Posterior vena cava (tissue), 2 donors: ENCODE results near the gene LDHA. TPM values are rescaled to one million over a fixed set of nuclear protein-coding genes. Genes with fewer than 3 reads are reported as not detected.

Experiments
- DNase-seq: peaks from one replicate; pipeline ENCODE4 v3.0.0-alpha.2; 2020; ENCODE audit warnings: low spot score
- intact Hi-C, 2 donors: fragments of 100-400 bp; cut with DNase I; formaldehyde crosslinking; loops; one replicate each; pipeline versions ENCODE4 v1.14.1 to v1.14.2; 2022 to 2023
- microRNA-seq, 2 donors: library from miRNA; unstranded; fragments of <30 nt; microRNA quantifications; one replicate each; pipeline ENCODE4 v1.2.0, GENCODE V29; 2020 to 2021; ENCODE audit warnings: borderline microRNAs expressed in 2 of 2
- total RNA-seq, 2 donors: library from RNA; stranded (reverse); fragmentation: NEBNext Ultra II Directional; extraction: Animal tissue kit (Norgen Biotek cat#: 25700); gene quantifications; one replicate each; pipeline ENCODE4 v1.2.1, GENCODE V29; 2021
- donor health status: DM: yes; HTN: yes; CAD: no.
- donor health status: DM: yes; HTN: yes; CAD: no.

The LDHA gene
- total RNA-seq, 2 donors from 2014 or later = 623 to 777 TPM

- intact Hi-C loops = no loop called here
- DNase-seq = no peak
Measured at GRCh38 chr11:18452927-18453326, 58.6 kb downstream of the LDHA start.

- intact Hi-C loops = no loop called here
- DNase-seq = no peak
Measured at GRCh38 chr11:18455686-18456372, 61.5 kb downstream of the LDHA start, which contains the start of gene LDHAL6A. Gene LDHAL6A, plus strand, starts transcription at chr11:18455856. Its CDS starts 825 bp downstream, at chr11:18456681.

- intact Hi-C loops = no loop called here
- no peak for DNase-seq
Measured at GRCh38 chr11:18457450-18457849, 63.1 kb downstream of the LDHA start.

Small RNA genes within 50 kb of the gene (microRNA-seq; reads per million reads assigned to microRNA genes)
- 0 reads per million in 2 donors for gene MIR3159

Other genes starting within 250 kb of the LDHA start
- gene MRGPRX4, start 221.7 kb upstream of the LDHA start, total RNA-seq = not detected
- gene SAA4, start 157.8 kb upstream of the LDHA start, total RNA-seq = under 1 TPM in 1 of 2 donors, not detected in 1; 0.38 TPM
- gene SAA2, start 145.9 kb upstream of the LDHA start, total RNA-seq = 10 to 100 TPM; 41.4 to 57.1 TPM
- 100 to 1,000 TPM; 209 to 324 TPM for gene SAA1, start 128.3 kb upstream of the LDHA start, total RNA-seq
- gene HPS5, start 72.4 kb upstream of the LDHA start, total RNA-seq = 10 to 100 TPM; 12.8 to 16.4 TPM
- gene GTF2H1, start 72.0 kb upstream of the LDHA start, total RNA-seq = 10 to 100 TPM; 38.6 to 39.1 TPM
- not detected for gene LDHC, start 17.8 kb downstream of the LDHA start, total RNA-seq
- gene LDHAL6A, start 61.3 kb downstream of the LDHA start, total RNA-seq = not detected
- 10 to 100 TPM; 43.9 to 44.2 TPM for gene TSG101, start 132.4 kb downstream of the LDHA start, total RNA-seq
- gene UEVLD, start 194.2 kb downstream of the LDHA start, total RNA-seq = 10 to 100 TPM; 24.9 to 26.8 TPM
- gene MISFA, start 205.2 kb downstream of the LDHA start, total RNA-seq = 1 to 10 TPM; 1.4 to 2.1 TPM
- gene SPTY2D1, start 239.8 kb downstream of the LDHA start, total RNA-seq = 10 to 100 TPM; 12.1 to 20.2 TPM